ENCODE results near the gene TSPAN31. TPM values are rescaled to one million over a fixed set of nuclear protein-coding genes. Genes with fewer than 3 reads are reported as not detected.
A peak's percentile ranks its signal among the peaks of the same experiment; 100 is the strongest.

TSPAN31 gene
- total RNA-seq, 1 donor from 2014 or later = 18.6 TPM

- Mint-ChIP-seq H3K4me3 (ENCODE audit: unreplicated experiment) (no peak overlapping the region), H3K4me1 (ENCODE audit: low read depth, unreplicated experiment) (peaks cover 27% of the 10 kb centered on the region), H3K27ac (ENCODE audit: unreplicated experiment) (no peak overlapping the region), H3K36me3 (ENCODE audit: low read depth, unreplicated experiment) (peaks cover 20% of the 10 kb centered on the region), H3K9me3 (ENCODE audit: unreplicated experiment) (no peaks in the 10 kb centered on the region), H3K27me3 (ENCODE audit: low read depth, unreplicated experiment) (peaks cover 4% of the 10 kb centered on the region)
- H3K27ac ChIP-seq (ENCODE audit: low read depth, low read length) = no peak overlapping the region
- H3K27me3 ChIP-seq (ENCODE audit: insufficient read depth, low read length) = peaks cover 11% of the 10 kb centered on the region
- no peak overlapping the region for H2AFZ ChIP-seq (ENCODE audit: low read depth, low read length)
- no peak for FAIRE-seq
- peaks cover 21% of the 10 kb centered on the region for H4K20me1 ChIP-seq (ENCODE audit: insufficient read depth, low read length)
- peaks cover 21% of the 10 kb centered on the region for H3K79me2 ChIP-seq (ENCODE audit: insufficient read depth, low read length)
- no peaks in the 10 kb centered on the region for H3K9me3 ChIP-seq (ENCODE audit: insufficient read depth, low read depth, low read length)
- H3K4me3 ChIP-seq (ENCODE audit: insufficient read depth, low read depth, low read length) = peak overlapping the region; percentile 31
- H3K4me2 ChIP-seq (ENCODE audit: low read length) = peak overlapping the region; percentile 82
- TF ChIP-seq, protein P1, sequence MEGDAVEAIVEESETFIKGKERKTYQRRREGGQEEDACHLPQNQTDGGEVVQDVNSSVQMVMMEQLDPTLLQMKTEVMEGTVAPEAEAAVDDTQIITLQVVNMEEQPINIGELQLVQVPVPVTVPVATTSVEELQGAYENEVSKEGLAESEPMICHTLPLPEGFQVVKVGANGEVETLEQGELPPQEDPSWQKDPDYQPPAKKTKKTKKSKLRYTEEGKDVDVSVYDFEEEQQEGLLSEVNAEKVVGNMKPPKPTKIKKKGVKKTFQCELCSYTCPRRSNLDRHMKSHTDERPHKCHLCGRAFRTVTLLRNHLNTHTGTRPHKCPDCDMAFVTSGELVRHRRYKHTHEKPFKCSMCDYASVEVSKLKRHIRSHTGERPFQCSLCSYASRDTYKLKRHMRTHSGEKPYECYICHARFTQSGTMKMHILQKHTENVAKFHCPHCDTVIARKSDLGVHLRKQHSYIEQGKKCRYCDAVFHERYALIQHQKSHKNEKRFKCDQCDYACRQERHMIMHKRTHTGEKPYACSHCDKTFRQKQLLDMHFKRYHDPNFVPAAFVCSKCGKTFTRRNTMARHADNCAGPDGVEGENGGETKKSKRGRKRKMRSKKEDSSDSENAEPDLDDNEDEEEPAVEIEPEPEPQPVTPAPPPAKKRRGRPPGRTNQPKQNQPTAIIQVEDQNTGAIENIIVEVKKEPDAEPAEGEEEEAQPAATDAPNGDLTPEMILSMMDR (IDR thresholded peaks at IDR 0.05; ENCODE audit: insufficient read depth, low read depth, low read length) = no peak
- TF ChIP-seq EZH2 (IDR thresholded peaks at IDR 0.05; ENCODE audit: insufficient read depth, low read length) = no peak
- no peak for DNase-seq (ENCODE audit: low read depth)
- H3K36me3 ChIP-seq (ENCODE audit: insufficient read depth, low read length) = peaks cover 8% of the 10 kb centered on the region
- H3K9ac ChIP-seq (ENCODE audit: low read length) = no peak overlapping the region
- H3K4me1 ChIP-seq (ENCODE audit: insufficient read depth, low read length) = peaks cover 21% of the 10 kb centered on the region
Measured at GRCh38 chr12:57755194-57755453, 10.3 kb downstream of the TSPAN31 start.

DNA sequence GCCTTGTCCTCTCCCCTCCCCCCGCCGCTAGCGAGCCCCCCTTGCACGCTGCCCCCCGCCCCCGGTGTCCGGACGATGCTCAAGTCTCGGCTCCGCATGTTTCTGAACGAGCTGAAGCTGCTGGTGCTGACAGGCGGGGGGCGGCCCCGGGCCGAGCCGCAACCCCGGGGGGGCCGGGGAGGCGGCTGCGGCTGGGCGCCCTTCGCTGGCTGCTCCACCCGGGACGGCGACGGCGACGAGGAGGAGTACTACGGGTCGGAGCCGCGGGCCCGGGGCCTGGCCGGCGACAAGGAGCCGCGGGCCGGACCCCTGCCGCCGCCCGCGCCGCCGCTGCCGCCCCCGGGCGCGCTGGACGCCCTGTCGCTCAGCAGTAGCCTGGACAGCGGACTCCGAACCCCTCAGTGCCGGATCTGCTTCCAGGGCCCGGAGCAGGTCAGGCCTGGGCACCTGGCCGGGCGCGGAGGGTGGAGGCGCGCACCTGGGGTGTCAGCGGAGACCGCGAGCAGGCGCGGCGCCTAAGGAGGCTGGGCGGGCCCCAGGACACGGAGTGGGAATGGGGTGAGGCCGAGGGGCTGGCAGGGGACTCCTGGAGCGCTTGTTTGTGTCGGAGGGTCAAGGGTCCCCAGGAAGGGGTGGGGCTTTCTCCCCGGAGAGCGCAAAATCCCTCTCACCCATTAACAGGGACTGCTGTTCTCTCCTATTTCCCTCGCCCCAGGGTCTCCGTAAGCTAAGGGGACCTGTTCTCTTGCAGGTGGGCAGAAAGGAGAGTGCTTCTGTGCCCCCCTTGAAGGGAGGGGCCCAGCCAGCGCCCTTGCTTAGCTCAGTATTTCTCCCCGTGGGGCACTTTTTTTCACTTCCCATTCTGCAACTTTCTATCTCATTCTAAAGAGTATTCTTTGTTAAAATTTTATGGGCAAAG is 10.9 kb downstream of the TSPAN31 start:
- Mint-ChIP-seq H3K27me3 (ENCODE audit: low read depth, unreplicated experiment) (peaks cover 4% of the 10 kb centered on the region), H3K4me3 (ENCODE audit: unreplicated experiment) (peak overlapping the region; percentile 76), H3K27ac (ENCODE audit: unreplicated experiment) (peak overlapping the region; percentile 20), H3K9me3 (ENCODE audit: unreplicated experiment) (no peaks in the 10 kb centered on the region), H3K36me3 (ENCODE audit: low read depth, unreplicated experiment) (peaks cover 17% of the 10 kb centered on the region), H3K4me1 (ENCODE audit: low read depth, unreplicated experiment) (peaks cover 23% of the 10 kb centered on the region)
- H3K9ac ChIP-seq (ENCODE audit: low read length) = peak overlapping the region; percentile 41
- TF ChIP-seq EZH2 (IDR thresholded peaks at IDR 0.05; ENCODE audit: insufficient read depth, low read length) = peak; percentile 92
- TF ChIP-seq, protein P1 (IDR thresholded peaks at IDR 0.05; ENCODE audit: insufficient read depth, low read depth, low read length) = no peak
- peak overlapping the region; percentile 82 for H3K4me2 ChIP-seq (ENCODE audit: low read length)
- peak overlapping the region; percentile 45 for H3K4me3 ChIP-seq (ENCODE audit: insufficient read depth, low read depth, low read length)
- peaks cover 21% of the 10 kb centered on the region for H4K20me1 ChIP-seq (ENCODE audit: insufficient read depth, low read length)
- peaks cover 18% of the 10 kb centered on the region for H3K4me1 ChIP-seq (ENCODE audit: insufficient read depth, low read length)
- no peak overlapping the region for H3K27ac ChIP-seq (ENCODE audit: low read depth, low read length)
- H3K27me3 ChIP-seq (ENCODE audit: insufficient read depth, low read length) = peaks cover 11% of the 10 kb centered on the region
- H3K79me2 ChIP-seq (ENCODE audit: insufficient read depth, low read length) = peaks cover 15% of the 10 kb centered on the region
- no peaks in the 10 kb centered on the region for H3K9me3 ChIP-seq (ENCODE audit: insufficient read depth, low read depth, low read length)
- H2AFZ ChIP-seq (ENCODE audit: low read depth, low read length) = no peak overlapping the region
- no peak for FAIRE-seq
- peaks cover 3% of the 10 kb centered on the region for H3K36me3 ChIP-seq (ENCODE audit: insufficient read depth, low read length)
- DNase-seq (ENCODE audit: low read depth) = no peak

All from astrocyte (in vitro differentiated cells and primary cell).